Measurements from ENCODE around the gene RAD18. TPM values are rescaled to one million over a fixed set of nuclear protein-coding genes. Genes with fewer than 3 reads are reported as not detected.

The RAD18 gene
- total RNA-seq, 1 donor from 2014 or later: 22.1 TPM

- Mint-ChIP-seq H3K4me3 (peak overlapping the region; percentile 96), H3K4me1 (peaks cover 18% of the 10 kb centered on the region), H3K9me3 (no peaks in the 10 kb centered on the region), H3K27ac (peak overlapping the region; percentile 51), H3K36me3 (no peaks in the 10 kb centered on the region), H3K27me3 (ENCODE audit: insufficient read depth, low read depth) (peaks cover 8% of the 10 kb centered on the region)
- Histone ChIP-seq H4K20me1 (ENCODE audit: low read depth) (no peaks in the 10 kb centered on the region), H3K4me3 (peak overlapping the region; percentile 66), H3K79me2 (ENCODE audit: low read depth) (peaks cover 57% of the 10 kb centered on the region), H3K36me3 (peaks cover 6% of the 10 kb centered on the region), H2AFZ (replicated peaks) (no peak overlapping the region), H3K4me2 (peak overlapping the region; percentile 85), H3K9me3 (ENCODE audit: low read depth) (no peaks in the 10 kb centered on the region), H3K9ac (peak overlapping the region; percentile 62), H3K27me3 (no peaks in the 10 kb centered on the region), H3F3A (ENCODE audit: low read depth) (peaks cover 11% of the 10 kb centered on the region), H3K27ac (no peak overlapping the region), H3K4me1 (peaks cover 10% of the 10 kb centered on the region)
- TF ChIP-seq EZH2 (IDR thresholded peaks at IDR 0.05) (no peak), CTCF (IDR thresholded peaks at IDR 0.05) (no peak), EZH2phosphoT487 (IDR thresholded peaks at IDR 0.05) (no peak)
- DNase-seq (ENCODE audit: low spot score): no peak
Observed at GRCh38 chr3:8962226-8962861, 928 bp downstream of the RAD18 start.

GRCh38 chr3:8959668-8960067 lies 3.6 kb downstream of the RAD18 start:
- Histone ChIP-seq H3K4me3 (no peak overlapping the region), H3K4me2 (no peak overlapping the region), H3K79me2 (ENCODE audit: low read depth) (peaks cover 75% of the 10 kb centered on the region), H2AFZ (replicated peaks) (no peak overlapping the region), H4K20me1 (ENCODE audit: low read depth) (peaks cover 3% of the 10 kb centered on the region), H3K27ac (no peak overlapping the region), H3K9me3 (ENCODE audit: low read depth) (no peaks in the 10 kb centered on the region), H3F3A (ENCODE audit: low read depth) (peaks cover 22% of the 10 kb centered on the region), H3K9ac (no peak overlapping the region), H3K27me3 (no peaks in the 10 kb centered on the region), H3K36me3 (peaks cover 6% of the 10 kb centered on the region), H3K4me1 (peaks cover 25% of the 10 kb centered on the region)
- Mint-ChIP-seq H3K27ac (no peak overlapping the region), H3K4me3 (no peak overlapping the region), H3K36me3 (peaks cover 2% of the 10 kb centered on the region), H3K4me1 (peaks cover 23% of the 10 kb centered on the region), H3K27me3 (ENCODE audit: insufficient read depth, low read depth) (peaks cover 6% of the 10 kb centered on the region), H3K9me3 (no peaks in the 10 kb centered on the region)
- TF ChIP-seq EZH2 (IDR thresholded peaks at IDR 0.05): no peak
- no peak for DNase-seq (ENCODE audit: low spot score)

- DNase-seq (ENCODE audit: low spot score): peak; percentile 69
- no peak for TF ChIP-seq EZH2 (IDR thresholded peaks at IDR 0.05)
- TF ChIP-seq CTCF (IDR thresholded peaks at IDR 0.05): peak; percentile 13
- Histone ChIP-seq H2AFZ (replicated peaks) (no peak overlapping the region), H3K4me1 (peaks cover 25% of the 10 kb centered on the region), H3K9ac (no peak overlapping the region), H3K27me3 (no peaks in the 10 kb centered on the region), H3K27ac (peak overlapping the region; percentile 23), H3F3A (ENCODE audit: low read depth) (peaks cover 15% of the 10 kb centered on the region), H3K9me3 (ENCODE audit: low read depth) (no peaks in the 10 kb centered on the region), H3K36me3 (peaks cover 6% of the 10 kb centered on the region), H3K79me2 (ENCODE audit: low read depth) (peaks cover 88% of the 10 kb centered on the region), H3K4me3 (no peak overlapping the region), H4K20me1 (ENCODE audit: low read depth) (peaks cover 3% of the 10 kb centered on the region), H3K4me2 (peak overlapping the region; percentile 19)
- peaks cover 5% of the 10 kb centered on the region for H3K4me1 Mint-ChIP-seq
- peaks cover 2% of the 10 kb centered on the region for H3K36me3 Mint-ChIP-seq
- H3K9me3 Mint-ChIP-seq: no peaks in the 10 kb centered on the region
- no peak overlapping the region for H3K4me3 Mint-ChIP-seq
- no peaks in the 10 kb centered on the region for H3K27me3 Mint-ChIP-seq (ENCODE audit: insufficient read depth, low read depth)
- no peak overlapping the region for H3K27ac Mint-ChIP-seq
Observed at GRCh38 chr3:8954938-8955763, 8.1 kb downstream of the RAD18 start.

DNA sequence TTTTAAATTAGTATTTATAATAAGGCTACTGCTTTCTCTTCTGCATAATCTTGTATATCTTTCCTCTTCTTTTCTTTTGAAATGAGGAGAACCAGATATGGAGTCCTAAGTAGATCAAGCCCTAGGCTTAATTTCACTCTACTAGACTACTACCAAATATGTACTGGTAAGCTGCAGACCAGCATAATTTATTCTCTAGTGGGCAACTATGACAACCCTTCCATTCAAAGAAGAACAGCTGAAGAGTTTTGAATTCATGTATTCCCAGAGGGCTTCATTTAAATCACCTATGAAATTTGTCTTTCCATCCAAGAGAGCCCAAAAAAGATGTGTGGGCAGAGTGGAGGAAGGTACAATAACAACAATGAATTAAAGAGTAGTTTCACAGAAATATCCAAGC lies 10.0 kb downstream of the RAD18 start:
- peaks cover 6% of the 10 kb centered on the region for H3K36me3 Mint-ChIP-seq
- H3K4me1 Mint-ChIP-seq: peaks cover 8% of the 10 kb centered on the region
- H3K79me2 ChIP-seq (ENCODE audit: low read depth): peaks cover 87% of the 10 kb centered on the region

More for the DNA sequence above, 10.0 kb downstream of the RAD18 start:
- no peak for DNase-seq (ENCODE audit: low spot score)
- H3K27ac ChIP-seq: no peak overlapping the region
- Mint-ChIP-seq H3K27me3 (ENCODE audit: insufficient read depth, low read depth) (no peaks in the 10 kb centered on the region), H3K4me3 (no peak overlapping the region), H3K27ac (no peak overlapping the region), H3K9me3 (no peaks in the 10 kb centered on the region)
- peaks cover 25% of the 10 kb centered on the region for H3K4me1 ChIP-seq
- no peak overlapping the region for H3K4me2 ChIP-seq
- H4K20me1 ChIP-seq (ENCODE audit: low read depth): peaks cover 3% of the 10 kb centered on the region
- no peak overlapping the region for H2AFZ ChIP-seq (replicated peaks)
- H3K27me3 ChIP-seq: no peaks in the 10 kb centered on the region
- H3K9ac ChIP-seq: no peak overlapping the region
- peaks cover 6% of the 10 kb centered on the region for H3K36me3 ChIP-seq
- no peak overlapping the region for H3K4me3 ChIP-seq
- H3F3A ChIP-seq (ENCODE audit: low read depth): peaks cover 15% of the 10 kb centered on the region
- H3K9me3 ChIP-seq (ENCODE audit: low read depth): no peaks in the 10 kb centered on the region
- TF ChIP-seq EZH2phosphoT487 (IDR thresholded peaks at IDR 0.05) (no peak), CTCF (IDR thresholded peaks at IDR 0.05) (no peak), EZH2 (IDR thresholded peaks at IDR 0.05) (no peak)

All from neural progenitor cell (in vitro differentiated cells).